Astrocyte (in vitro differentiated cells and primary cell): ENCODE results near the gene MAN2A1. TPM values are rescaled to one million over a fixed set of nuclear protein-coding genes. Genes with fewer than 3 reads are reported as not detected.

Experiments
- DNase-seq: peaks from one replicate; pipeline ENCODE4 v3.0.0-alpha.2; 2010; ENCODE audit warnings: low read depth
- FAIRE-seq: peaks from 2 replicates; lab custom pipeline; 2011; peaks lifted over from hg19 to GRCh38; lab: Jason Lieb, UNC
- H2AFZ ChIP-seq: 2 replicates; pipeline ENCODE4 v1.6.0; 2012; ENCODE audit warnings: low read depth, low read length, inconsistent platforms
- H3K27ac ChIP-seq: 2 replicates; pipeline ENCODE4 v1.5.1; 2011; ENCODE audit warnings: low read depth, low read length, inconsistent platforms
- H3K27me3 ChIP-seq: 2 replicates; pipeline ENCODE4 v1.6.0; 2011; ENCODE audit warnings: low read length, inconsistent platforms; ENCODE audit not compliant: insufficient read depth
- H3K36me3 ChIP-seq: 2 replicates; pipeline ENCODE4 v1.5.1; 2011; ENCODE audit warnings: low read length, inconsistent platforms; ENCODE audit not compliant: insufficient read depth
- H3K4me1 ChIP-seq: 2 replicates; pipeline ENCODE4 v1.5.1; 2011; ENCODE audit warnings: low read length, inconsistent platforms; ENCODE audit not compliant: insufficient read depth
- H3K4me2 ChIP-seq: 2 replicates; pipeline ENCODE4 v1.6.0; 2012; ENCODE audit warnings: low read length, inconsistent platforms
- H3K4me3 ChIP-seq: 2 replicates; pipeline ENCODE4 v1.5.1; 2011; ENCODE audit warnings: low read depth, mild to moderate bottlenecking, low read length, inconsistent platforms; ENCODE audit not compliant: insufficient read depth
- H3K79me2 ChIP-seq: 2 replicates; pipeline ENCODE4 v1.6.0; 2012; ENCODE audit warnings: mild to moderate bottlenecking, low read length, inconsistent platforms; ENCODE audit not compliant: insufficient read depth
- H3K9ac ChIP-seq: 2 replicates; pipeline ENCODE4 v1.6.0; 2012; ENCODE audit warnings: mild to moderate bottlenecking, low read length, inconsistent platforms
- H3K9me3 ChIP-seq: 2 replicates; pipeline ENCODE4 v1.5.1; 2012; ENCODE audit warnings: low read depth, mild to moderate bottlenecking, low read length, inconsistent platforms; ENCODE audit not compliant: insufficient read depth
- H4K20me1 ChIP-seq: 2 replicates; pipeline ENCODE4 v1.6.0; 2012; ENCODE audit warnings: low read length, inconsistent platforms; ENCODE audit not compliant: insufficient read depth
- H3K27ac Mint-ChIP-seq: one replicate; pipeline ENCODE4 v1.8.0; 2021; ENCODE audit warnings: mild to moderate bottlenecking, mixed read lengths; ENCODE audit not compliant: unreplicated experiment
- H3K27me3 Mint-ChIP-seq: one replicate; pipeline ENCODE4 v1.8.0; 2021; ENCODE audit warnings: low read depth, mixed read lengths; ENCODE audit not compliant: unreplicated experiment
- H3K36me3 Mint-ChIP-seq: one replicate; pipeline ENCODE4 v1.8.0; 2021; ENCODE audit warnings: low read depth, mixed read lengths; ENCODE audit not compliant: unreplicated experiment
- H3K4me1 Mint-ChIP-seq: one replicate; pipeline ENCODE4 v1.8.0; 2021; ENCODE audit warnings: low read depth, mixed read lengths; ENCODE audit not compliant: unreplicated experiment
- H3K4me3 Mint-ChIP-seq: one replicate; pipeline ENCODE4 v1.8.0; 2021; ENCODE audit warnings: mild to moderate bottlenecking, moderate library complexity, mixed read lengths; ENCODE audit not compliant: unreplicated experiment
- H3K9me3 Mint-ChIP-seq: one replicate; pipeline ENCODE4 v1.8.0; 2021; ENCODE audit warnings: mild to moderate bottlenecking, mixed read lengths; ENCODE audit not compliant: unreplicated experiment
- EZH2 ChIP-seq: IDR thresholded peaks from 2 replicates; pipeline ENCODE4 v1.6.1; 2012; ENCODE audit warnings: mild to moderate bottlenecking, low read length, inconsistent platforms; ENCODE audit not compliant: insufficient read depth
- total RNA-seq: library from RNA; stranded (reverse); gene quantifications from 2 replicates; pipeline ENCODE4 v1.2.1, GENCODE V29; 2021
- TF ChIP-seq, protein P1 (sequence below): IDR thresholded peaks from 2 replicates; pipeline ENCODE4 v1.5.1; 2011; ENCODE audit warnings: low read depth, mild to moderate bottlenecking, inconsistent platforms, low read length, moderate library complexity; ENCODE audit not compliant: insufficient read depth

MAN2A1 gene
- total RNA-seq, 1 donor from 2014 or later, result 109 TPM

DNA sequence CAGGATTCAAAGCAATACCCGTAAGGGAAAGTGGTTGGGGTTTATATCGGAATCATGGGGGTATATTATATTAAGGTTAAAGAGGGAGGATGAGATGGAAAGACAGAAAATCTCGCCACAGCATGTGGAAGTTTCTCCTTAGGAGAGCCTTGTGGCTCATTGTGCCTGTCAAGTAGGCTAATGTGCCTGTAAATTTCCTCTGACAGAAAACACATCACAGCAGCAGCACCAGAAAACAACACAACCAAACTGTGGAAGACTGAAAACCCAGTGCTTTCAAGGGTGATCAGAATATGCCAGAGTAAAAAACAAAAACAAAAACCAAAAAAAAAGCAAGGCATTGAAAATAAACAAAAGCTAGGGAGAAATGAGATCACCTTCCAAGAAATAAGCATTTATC is 11.3 kb upstream of the MAN2A1 start:
- H2AFZ ChIP-seq, result no peak overlapping the region

DNA sequence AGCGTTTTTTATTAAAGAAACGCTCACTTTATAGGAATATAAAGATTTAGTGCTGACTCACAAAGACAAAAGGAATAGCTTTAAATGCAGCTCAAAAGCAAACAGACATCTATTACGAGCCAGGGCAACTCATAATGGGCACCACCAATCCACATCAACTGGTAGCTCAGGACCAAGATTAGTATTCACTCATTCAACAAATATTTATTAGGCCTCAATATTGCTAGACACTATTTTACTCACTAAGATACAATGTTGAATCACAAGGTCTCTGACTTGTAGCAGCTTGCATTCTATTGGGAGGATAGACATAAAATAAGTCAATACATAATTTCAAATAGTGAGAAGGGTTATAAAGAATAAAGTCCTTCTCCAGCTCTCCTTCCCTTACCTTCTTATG is 8.0 kb upstream of the MAN2A1 start:
- no peak overlapping the region for H3K4me2 ChIP-seq
- Mint-ChIP-seq H3K27ac (no peak overlapping the region), H3K27me3 (peaks cover under 1% of the 10 kb centered on the region), H3K36me3 (no peaks in the 10 kb centered on the region), H3K4me3 (no peak overlapping the region), H3K9me3 (no peaks in the 10 kb centered on the region), H3K4me1 (peaks cover 8% of the 10 kb centered on the region)
- no peaks in the 10 kb centered on the region for H3K9me3 ChIP-seq
- H3K27ac ChIP-seq, result no peak overlapping the region
- H2AFZ ChIP-seq, result no peak overlapping the region
- H3K4me1 ChIP-seq, result no peaks in the 10 kb centered on the region
- TF ChIP-seq, protein P1, sequence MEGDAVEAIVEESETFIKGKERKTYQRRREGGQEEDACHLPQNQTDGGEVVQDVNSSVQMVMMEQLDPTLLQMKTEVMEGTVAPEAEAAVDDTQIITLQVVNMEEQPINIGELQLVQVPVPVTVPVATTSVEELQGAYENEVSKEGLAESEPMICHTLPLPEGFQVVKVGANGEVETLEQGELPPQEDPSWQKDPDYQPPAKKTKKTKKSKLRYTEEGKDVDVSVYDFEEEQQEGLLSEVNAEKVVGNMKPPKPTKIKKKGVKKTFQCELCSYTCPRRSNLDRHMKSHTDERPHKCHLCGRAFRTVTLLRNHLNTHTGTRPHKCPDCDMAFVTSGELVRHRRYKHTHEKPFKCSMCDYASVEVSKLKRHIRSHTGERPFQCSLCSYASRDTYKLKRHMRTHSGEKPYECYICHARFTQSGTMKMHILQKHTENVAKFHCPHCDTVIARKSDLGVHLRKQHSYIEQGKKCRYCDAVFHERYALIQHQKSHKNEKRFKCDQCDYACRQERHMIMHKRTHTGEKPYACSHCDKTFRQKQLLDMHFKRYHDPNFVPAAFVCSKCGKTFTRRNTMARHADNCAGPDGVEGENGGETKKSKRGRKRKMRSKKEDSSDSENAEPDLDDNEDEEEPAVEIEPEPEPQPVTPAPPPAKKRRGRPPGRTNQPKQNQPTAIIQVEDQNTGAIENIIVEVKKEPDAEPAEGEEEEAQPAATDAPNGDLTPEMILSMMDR, result no peak
- TF ChIP-seq EZH2, result no peak
- FAIRE-seq (peak; percentile 41), DNase-seq (no peak)
- H3K36me3 ChIP-seq, result no peaks in the 10 kb centered on the region
- no peak overlapping the region for H3K4me3 ChIP-seq
- no peak overlapping the region for H3K9ac ChIP-seq
- H3K79me2 ChIP-seq, result no peaks in the 10 kb centered on the region
- H3K27me3 ChIP-seq, result no peaks in the 10 kb centered on the region
- no peaks in the 10 kb centered on the region for H4K20me1 ChIP-seq

More for the DNA sequence above, 11.3 kb upstream of the MAN2A1 start:
- Mint-ChIP-seq H3K27ac (no peak overlapping the region), H3K9me3 (no peaks in the 10 kb centered on the region), H3K4me1 (peaks cover 8% of the 10 kb centered on the region), H3K27me3 (peaks cover 5% of the 10 kb centered on the region), H3K36me3 (no peaks in the 10 kb centered on the region), H3K4me3 (no peak overlapping the region)
- Histone ChIP-seq H3K27ac (no peak overlapping the region), H3K4me2 (no peak overlapping the region), H3K4me1 (no peaks in the 10 kb centered on the region), H3K9me3 (no peaks in the 10 kb centered on the region), H4K20me1 (no peaks in the 10 kb centered on the region), H3K79me2 (no peaks in the 10 kb centered on the region), H3K36me3 (no peaks in the 10 kb centered on the region), H3K9ac (no peak overlapping the region), H3K27me3 (no peaks in the 10 kb centered on the region), H3K4me3 (no peak overlapping the region)
- DNase-seq (no peak), FAIRE-seq (no peak)
- TF ChIP-seq, protein P1, result no peak
- no peak for TF ChIP-seq EZH2

DNA sequence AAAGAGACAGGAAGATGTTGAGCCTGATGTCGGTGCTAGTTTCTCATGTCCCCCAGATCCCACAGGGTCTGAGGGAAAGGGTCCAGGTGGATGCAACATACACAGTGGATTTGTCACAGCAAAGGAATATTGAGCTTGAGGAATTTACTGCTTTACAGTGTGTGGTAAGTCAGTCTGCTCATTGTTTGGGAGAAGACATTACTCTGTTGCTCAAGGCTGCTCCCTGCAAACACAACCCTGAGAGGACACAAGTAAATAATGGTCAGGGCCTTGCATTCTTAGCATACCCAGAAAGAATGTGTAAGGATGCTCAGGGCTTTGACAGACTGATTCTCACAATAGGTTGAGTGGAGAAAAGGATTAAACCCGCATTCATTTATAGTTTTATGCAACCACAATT is 7.3 kb upstream of the MAN2A1 start:
- no peak overlapping the region for H3K4me3 ChIP-seq
- no peak for TF ChIP-seq EZH2
- TF ChIP-seq, protein P1, result no peak
- Mint-ChIP-seq H3K36me3 (no peaks in the 10 kb centered on the region), H3K27me3 (no peaks in the 10 kb centered on the region), H3K4me1 (peaks cover 8% of the 10 kb centered on the region), H3K4me3 (no peak overlapping the region), H3K27ac (peak overlapping the region; percentile 3), H3K9me3 (no peaks in the 10 kb centered on the region)
- no peaks in the 10 kb centered on the region for H3K9me3 ChIP-seq
- FAIRE-seq (no peak), DNase-seq (no peak)
- no peaks in the 10 kb centered on the region for H3K27me3 ChIP-seq
- no peaks in the 10 kb centered on the region for H4K20me1 ChIP-seq
- H3K27ac ChIP-seq, result no peak overlapping the region
- H3K4me1 ChIP-seq, result no peaks in the 10 kb centered on the region
- H3K79me2 ChIP-seq, result no peaks in the 10 kb centered on the region
- no peak overlapping the region for H3K9ac ChIP-seq
- H3K4me2 ChIP-seq, result no peak overlapping the region
- no peak overlapping the region for H2AFZ ChIP-seq
- H3K36me3 ChIP-seq, result no peaks in the 10 kb centered on the region
